Measurements from ENCODE around the gene NRXN2. TPM values are rescaled to one million over a fixed set of nuclear protein-coding genes. Genes with fewer than 3 reads are reported as not detected.

NRXN2 gene
- total RNA-seq, 1 experiment from 2014 or later, result not detected

GRCh38 chr11:64715110-64715509 lies 7.9 kb downstream of the NRXN2 start:
- no peak overlapping the region for H3K27ac Mint-ChIP-seq (ENCODE audit: unreplicated experiment)
- peaks cover 8% of the 10 kb centered on the region for H3K4me1 Mint-ChIP-seq (ENCODE audit: low read depth, unreplicated experiment)

GRCh38 chr11:64714666-64715065 lies 8.3 kb downstream of the NRXN2 start:
- DNase-seq, result no peak
- H3K27me3 Mint-ChIP-seq (ENCODE audit: unreplicated experiment), result peaks cover 92% of the 10 kb centered on the region
- peaks cover 10% of the 10 kb centered on the region for H3K4me1 Mint-ChIP-seq (ENCODE audit: low read depth, unreplicated experiment)
- TF ChIP-seq, protein P1, sequence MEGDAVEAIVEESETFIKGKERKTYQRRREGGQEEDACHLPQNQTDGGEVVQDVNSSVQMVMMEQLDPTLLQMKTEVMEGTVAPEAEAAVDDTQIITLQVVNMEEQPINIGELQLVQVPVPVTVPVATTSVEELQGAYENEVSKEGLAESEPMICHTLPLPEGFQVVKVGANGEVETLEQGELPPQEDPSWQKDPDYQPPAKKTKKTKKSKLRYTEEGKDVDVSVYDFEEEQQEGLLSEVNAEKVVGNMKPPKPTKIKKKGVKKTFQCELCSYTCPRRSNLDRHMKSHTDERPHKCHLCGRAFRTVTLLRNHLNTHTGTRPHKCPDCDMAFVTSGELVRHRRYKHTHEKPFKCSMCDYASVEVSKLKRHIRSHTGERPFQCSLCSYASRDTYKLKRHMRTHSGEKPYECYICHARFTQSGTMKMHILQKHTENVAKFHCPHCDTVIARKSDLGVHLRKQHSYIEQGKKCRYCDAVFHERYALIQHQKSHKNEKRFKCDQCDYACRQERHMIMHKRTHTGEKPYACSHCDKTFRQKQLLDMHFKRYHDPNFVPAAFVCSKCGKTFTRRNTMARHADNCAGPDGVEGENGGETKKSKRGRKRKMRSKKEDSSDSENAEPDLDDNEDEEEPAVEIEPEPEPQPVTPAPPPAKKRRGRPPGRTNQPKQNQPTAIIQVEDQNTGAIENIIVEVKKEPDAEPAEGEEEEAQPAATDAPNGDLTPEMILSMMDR (IDR thresholded peaks at IDR 0.05; ENCODE audit: unreplicated experiment), result no peak
- H3K9me3 Mint-ChIP-seq (ENCODE audit: low read depth, unreplicated experiment), result no peaks in the 10 kb centered on the region
- no peak overlapping the region for H3K27ac Mint-ChIP-seq (ENCODE audit: unreplicated experiment)
- BruUV-seq (replicated peaks), result no TSS peak
- no peaks in the 10 kb centered on the region for H3K36me3 Mint-ChIP-seq (ENCODE audit: insufficient read depth, unreplicated experiment)
- intact Hi-C loops (cut with micrococcal nuclease; ENCODE audit: unreplicated experiment), result no loop called here
- CTCF ChIA-PET, result interaction anchor here (0.6 to 1.2 kb wide), 2 partner anchors 11 to 602 kb away, joined by 3 read pairs; no protein-coding TSS in a partner anchor
- no peak overlapping the region for H3K4me3 Mint-ChIP-seq (ENCODE audit: low read depth, unreplicated experiment)

More at GRCh38 chr11:64715110-64715509, 7.9 kb downstream of the NRXN2 start:
- H3K9me3 Mint-ChIP-seq (ENCODE audit: low read depth, unreplicated experiment), result no peaks in the 10 kb centered on the region
- H3K4me3 Mint-ChIP-seq (ENCODE audit: low read depth, unreplicated experiment), result no peak overlapping the region
- TF ChIP-seq, protein P1 (IDR thresholded peaks at IDR 0.05; ENCODE audit: unreplicated experiment), result no peak
- CTCF ChIA-PET, result interaction anchor here (0.6 to 1.2 kb wide), 2 partner anchors 10 to 602 kb away, joined by 3 read pairs; no protein-coding TSS in a partner anchor
- intact Hi-C loops (cut with micrococcal nuclease; ENCODE audit: unreplicated experiment), result no loop called here
- H3K36me3 Mint-ChIP-seq (ENCODE audit: insufficient read depth, unreplicated experiment), result no peaks in the 10 kb centered on the region
- no peak for DNase-seq
- no TSS peak for BruUV-seq (replicated peaks)
- peaks cover 92% of the 10 kb centered on the region for H3K27me3 Mint-ChIP-seq (ENCODE audit: unreplicated experiment)

DNA sequence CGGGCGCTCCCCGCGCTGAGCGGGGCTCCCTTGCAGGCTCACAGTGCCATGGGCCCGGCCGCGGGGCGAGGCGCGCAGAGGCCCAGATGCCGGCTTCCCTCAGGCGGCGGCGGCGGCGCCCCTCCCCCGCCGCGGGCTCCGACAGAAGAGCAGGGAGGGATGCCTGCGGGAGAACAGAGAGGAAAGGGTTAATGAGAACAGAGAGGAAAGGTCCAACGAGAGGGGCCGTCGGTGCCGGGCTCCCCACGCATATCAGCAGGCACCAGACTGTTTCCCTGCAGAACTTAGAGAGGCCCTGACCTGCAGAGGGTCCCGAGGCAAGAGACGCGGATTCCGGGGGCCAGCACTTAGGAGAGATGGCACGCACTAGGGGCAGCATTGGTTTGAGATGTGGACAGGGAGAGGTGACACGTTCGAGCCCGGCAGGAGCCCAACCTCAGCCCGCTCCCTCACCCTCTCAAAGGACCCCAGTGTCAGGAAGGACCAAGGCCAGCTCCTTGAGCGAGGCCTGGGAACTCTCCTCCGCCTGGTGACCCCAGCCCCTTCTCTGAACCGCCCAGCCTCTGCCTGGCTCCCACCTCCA lies 9.1 kb downstream of the NRXN2 start:
- H3K27ac Mint-ChIP-seq (ENCODE audit: unreplicated experiment), result no peak overlapping the region
- DNase-seq, result no peak
- CTCF ChIA-PET, result no interaction called here
- peaks cover 92% of the 10 kb centered on the region for H3K27me3 Mint-ChIP-seq (ENCODE audit: unreplicated experiment)
- peaks cover 10% of the 10 kb centered on the region for H3K4me1 Mint-ChIP-seq (ENCODE audit: low read depth, unreplicated experiment)
- TF ChIP-seq, protein P1 (IDR thresholded peaks at IDR 0.05; ENCODE audit: unreplicated experiment), result no peak
- no peaks in the 10 kb centered on the region for H3K9me3 Mint-ChIP-seq (ENCODE audit: low read depth, unreplicated experiment)
- intact Hi-C loops (cut with micrococcal nuclease; ENCODE audit: unreplicated experiment), result no loop called here
- H3K36me3 Mint-ChIP-seq (ENCODE audit: insufficient read depth, unreplicated experiment), result no peaks in the 10 kb centered on the region
- BruUV-seq (replicated peaks), result no TSS peak
- H3K4me3 Mint-ChIP-seq (ENCODE audit: low read depth, unreplicated experiment), result no peak overlapping the region

GRCh38 chr11:64713016-64713707 lies 9.8 kb downstream of the NRXN2 start:
- H3K27me3 Mint-ChIP-seq (ENCODE audit: unreplicated experiment), result peaks cover 92% of the 10 kb centered on the region
- TF ChIP-seq, protein P1 (IDR thresholded peaks at IDR 0.05; ENCODE audit: unreplicated experiment), result no peak
- CTCF ChIA-PET, result no interaction called here
- intact Hi-C loops (cut with micrococcal nuclease; ENCODE audit: unreplicated experiment), result no loop called here
- no peak overlapping the region for H3K27ac Mint-ChIP-seq (ENCODE audit: unreplicated experiment)
- H3K4me1 Mint-ChIP-seq (ENCODE audit: low read depth, unreplicated experiment), result peaks cover 10% of the 10 kb centered on the region
- no peaks in the 10 kb centered on the region for H3K36me3 Mint-ChIP-seq (ENCODE audit: insufficient read depth, unreplicated experiment)
- BruUV-seq (replicated peaks), result no TSS peak
- H3K9me3 Mint-ChIP-seq (ENCODE audit: low read depth, unreplicated experiment), result no peaks in the 10 kb centered on the region
- DNase-seq, result no peak
- no peak overlapping the region for H3K4me3 Mint-ChIP-seq (ENCODE audit: low read depth, unreplicated experiment)

Data from Calu3 (cell line).